ENCODE data around the gene SH3GLB2. TPM values are rescaled to one million over a fixed set of nuclear protein-coding genes. Genes with fewer than 3 reads are reported as not detected.

The SH3GLB2 gene
- total RNA-seq, 2 donors from 2014 or later, result 86.9 to 98.1 TPM

DNA sequence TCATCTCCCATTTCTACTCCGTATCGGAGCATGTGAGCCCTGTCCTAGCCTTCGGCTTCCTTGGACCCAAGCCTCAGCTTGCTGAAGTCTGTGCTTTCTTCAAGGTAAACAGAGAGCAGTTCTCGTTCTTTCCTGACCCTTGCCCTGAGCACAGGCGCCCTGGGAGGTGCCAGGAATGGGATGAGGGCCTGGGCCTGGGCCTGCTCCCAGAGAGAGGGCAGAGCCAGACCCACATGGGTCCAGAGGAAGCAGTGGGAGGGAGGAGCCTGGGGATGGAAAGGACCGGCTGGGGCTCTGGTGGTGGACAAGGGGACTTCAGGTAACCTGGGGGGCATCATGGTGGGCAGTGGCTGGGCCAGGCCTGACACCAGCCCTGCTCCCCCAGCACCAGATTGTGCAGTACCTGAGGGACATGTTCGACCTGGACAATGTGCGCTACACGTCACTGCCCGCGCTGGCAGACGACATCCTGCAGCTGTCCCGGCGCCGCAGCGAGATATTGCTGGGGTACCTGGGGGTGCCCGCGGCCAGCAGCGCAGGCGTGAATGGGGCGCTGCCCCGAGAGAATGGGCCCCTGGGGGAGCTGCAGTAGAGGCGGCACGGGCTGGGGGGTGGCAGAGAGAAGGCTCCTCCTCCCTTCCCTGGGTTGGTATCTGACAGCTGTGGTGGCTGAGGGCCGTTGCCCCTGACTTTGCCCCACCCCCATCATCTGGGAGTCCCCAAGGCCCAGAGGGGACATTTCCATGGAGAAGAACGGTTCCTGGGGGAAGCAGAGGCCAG is 41.9 kb upstream of the SH3GLB2 start:
- no peaks in the 10 kb centered on the region for H3K9me3 Mint-ChIP-seq
- Histone ChIP-seq H3K36me3 (ENCODE audit: control insufficient read depth, insufficient read depth, low read length) (peaks cover 19% of the 10 kb centered on the region), H3K27ac (ENCODE audit: low read depth, low read length) (no peak overlapping the region), H3K4me1 (ENCODE audit: control insufficient read depth, insufficient read depth, low read length) (no peaks in the 10 kb centered on the region), H3K4me3 (ENCODE audit: low read length) (no peak overlapping the region), H3K9me3 (ENCODE audit: control insufficient read depth, low read length) (no peaks in the 10 kb centered on the region), H3K9ac (ENCODE audit: extremely low read depth, low read length, poor library complexity, severe bottlenecking) (no peak overlapping the region), H3K27me3 (ENCODE audit: control insufficient read depth, insufficient read depth, low read length, poor library complexity, severe bottlenecking) (no peaks in the 10 kb centered on the region)
- H3K36me3 Mint-ChIP-seq (ENCODE audit: low read depth), result peaks cover 19% of the 10 kb centered on the region
- H3K4me1 Mint-ChIP-seq, result peaks cover 10% of the 10 kb centered on the region
- no peak overlapping the region for H3K27ac Mint-ChIP-seq
- 94% methylated on average over 20 to 26 of the region's 26 CpGs for WGBS, 2 experiments (ENCODE audit: insufficient coverage in 1 of 2, insufficient read length in 1 of 2)
- peak; percentile 46 for DNase-seq
- TF ChIP-seq CTCF (conservative IDR thresholded peaks at IDR 0.05), result no peak
- no peak overlapping the region for H3K4me3 Mint-ChIP-seq
- H3K27me3 Mint-ChIP-seq (ENCODE audit: insufficient read depth), result no peaks in the 10 kb centered on the region

DNA sequence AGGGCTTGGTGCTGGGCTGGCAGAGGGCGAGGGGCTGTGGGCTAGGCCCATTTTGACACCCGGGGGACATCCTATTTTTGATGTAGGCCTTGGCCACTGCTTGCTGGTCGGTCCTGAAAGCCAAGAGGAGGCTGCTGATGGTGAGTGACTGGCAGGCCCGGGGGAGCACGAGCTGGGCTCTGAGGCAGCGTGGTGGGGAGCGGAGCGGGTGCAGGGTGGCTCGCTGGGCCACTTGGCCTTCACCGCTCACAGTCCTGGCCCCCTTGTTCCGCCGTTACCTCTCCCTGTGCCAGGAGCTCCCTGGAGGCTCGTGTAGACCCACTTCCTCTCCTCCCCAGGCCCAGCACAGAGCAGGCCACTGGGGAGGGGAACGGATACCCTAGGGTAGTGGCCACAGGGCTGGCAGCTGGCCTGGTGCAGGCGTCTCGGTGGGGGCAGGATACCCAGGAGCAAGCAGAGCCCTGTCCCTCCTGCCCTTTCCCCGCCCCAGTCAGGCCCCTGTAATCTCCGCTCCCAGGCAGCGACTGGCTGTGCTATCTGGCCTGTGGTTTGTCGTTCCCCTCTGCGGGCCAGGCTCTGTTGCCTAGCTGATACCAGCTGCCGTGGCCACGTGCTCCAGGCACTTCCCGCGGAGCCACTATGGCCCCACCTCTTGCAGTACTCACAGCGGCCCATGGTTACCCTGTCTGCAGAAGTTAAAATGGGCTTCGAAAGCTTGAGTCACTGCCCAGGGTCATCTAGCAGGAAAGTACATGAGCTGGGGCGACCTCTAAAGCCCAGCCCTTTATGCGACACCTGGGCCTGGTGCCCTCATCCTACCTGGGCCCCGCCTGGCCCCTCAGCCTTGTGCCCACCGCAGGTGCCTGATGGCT is 41.1 kb upstream of the SH3GLB2 start:
- Mint-ChIP-seq H3K27ac (no peak overlapping the region), H3K9me3 (no peaks in the 10 kb centered on the region)
- no peak for TF ChIP-seq CTCF (conservative IDR thresholded peaks at IDR 0.05)

GRCh38 chr9:129068110-129068509 is 40.0 kb upstream of the SH3GLB2 start:
- Histone ChIP-seq H3K4me3 (ENCODE audit: low read length) (no peak overlapping the region), H3K36me3 (ENCODE audit: control insufficient read depth, insufficient read depth, low read length) (peaks cover 26% of the 10 kb centered on the region), H3K4me1 (ENCODE audit: control insufficient read depth, insufficient read depth, low read length) (no peaks in the 10 kb centered on the region), H3K9me3 (ENCODE audit: control insufficient read depth, low read length) (no peaks in the 10 kb centered on the region), H3K27me3 (ENCODE audit: control insufficient read depth, insufficient read depth, low read length, poor library complexity, severe bottlenecking) (no peaks in the 10 kb centered on the region), H3K27ac (ENCODE audit: low read depth, low read length) (no peak overlapping the region), H3K9ac (ENCODE audit: extremely low read depth, low read length, poor library complexity, severe bottlenecking) (no peak overlapping the region)
- TF ChIP-seq CTCF (conservative IDR thresholded peaks at IDR 0.05), result no peak
- H3K27ac Mint-ChIP-seq, result no peak overlapping the region
- H3K4me1 Mint-ChIP-seq, result peaks cover 10% of the 10 kb centered on the region
- DNase-seq, result peak; percentile 28
- no peak overlapping the region for H3K4me3 Mint-ChIP-seq
- H3K9me3 Mint-ChIP-seq, result no peaks in the 10 kb centered on the region
- H3K36me3 Mint-ChIP-seq (ENCODE audit: low read depth), result peaks cover 32% of the 10 kb centered on the region
- H3K27me3 Mint-ChIP-seq (ENCODE audit: insufficient read depth), result no peaks in the 10 kb centered on the region
- WGBS, 2 experiments (ENCODE audit: insufficient coverage in 1 of 2, insufficient read length in 1 of 2), result 95 to 97% methylated on average over 10 to 19 of the region's 19 CpGs

More for the DNA sequence above, 41.1 kb upstream of the SH3GLB2 start:
- Histone ChIP-seq H3K4me3 (ENCODE audit: low read length) (no peak overlapping the region), H3K9ac (ENCODE audit: extremely low read depth, low read length, poor library complexity, severe bottlenecking) (no peak overlapping the region), H3K27me3 (ENCODE audit: control insufficient read depth, insufficient read depth, low read length, poor library complexity, severe bottlenecking) (no peaks in the 10 kb centered on the region), H3K27ac (ENCODE audit: low read depth, low read length) (no peak overlapping the region), H3K36me3 (ENCODE audit: control insufficient read depth, insufficient read depth, low read length) (peaks cover 26% of the 10 kb centered on the region), H3K4me1 (ENCODE audit: control insufficient read depth, insufficient read depth, low read length) (no peaks in the 10 kb centered on the region), H3K9me3 (ENCODE audit: control insufficient read depth, low read length) (no peaks in the 10 kb centered on the region)
- DNase-seq, result peak; percentile 51
- H3K4me3 Mint-ChIP-seq, result no peak overlapping the region
- WGBS, 2 experiments (ENCODE audit: insufficient coverage in 1 of 2, insufficient read length in 1 of 2), result 92 to 94% methylated on average over 24 to 31 of the region's 31 CpGs
- H3K27me3 Mint-ChIP-seq (ENCODE audit: insufficient read depth), result no peaks in the 10 kb centered on the region
- H3K36me3 Mint-ChIP-seq (ENCODE audit: low read depth), result peaks cover 27% of the 10 kb centered on the region
- H3K4me1 Mint-ChIP-seq, result peaks cover 10% of the 10 kb centered on the region

Data from endodermal cell (in vitro differentiated cells).